Osteocyte (in vitro differentiated cells): ENCODE results near the gene DGCR6L. TPM values are rescaled to one million over a fixed set of nuclear protein-coding genes. Genes with fewer than 3 reads are reported as not detected.
"Not testable (repeated sequence)": the region's sequence is repeated elsewhere in the genome, so short reads cannot be mapped to it uniquely, and the experiment has no call there.

ENCODE experiments used
- DNase-seq: peaks from one replicate; pipeline ENCODE4 v3.0.0; 2021; ENCODE audit warnings: mixed read lengths; ENCODE audit not compliant: unreplicated experiment; ENCODE audit errors: extremely low spot score
- H3K27ac Mint-ChIP-seq: one replicate; pipeline ENCODE4 v1.8.0; 2021; ENCODE audit warnings: mild to moderate bottlenecking, mixed read lengths; ENCODE audit not compliant: unreplicated experiment
- H3K27me3 Mint-ChIP-seq: one replicate; pipeline ENCODE4 v1.8.0; 2021; ENCODE audit warnings: mixed read lengths; ENCODE audit not compliant: unreplicated experiment
- H3K36me3 Mint-ChIP-seq: one replicate; pipeline ENCODE4 v1.8.0; 2021; ENCODE audit warnings: mixed read lengths; ENCODE audit not compliant: unreplicated experiment
- H3K4me1 Mint-ChIP-seq: one replicate; pipeline ENCODE4 v1.8.0; 2021; ENCODE audit warnings: mixed read lengths; ENCODE audit not compliant: unreplicated experiment
- H3K4me3 Mint-ChIP-seq: one replicate; pipeline ENCODE4 v1.8.0; 2021; ENCODE audit warnings: mild to moderate bottlenecking, moderate library complexity, mixed read lengths; ENCODE audit not compliant: unreplicated experiment
- H3K9me3 Mint-ChIP-seq: one replicate; pipeline ENCODE4 v1.8.0; 2021; ENCODE audit warnings: mixed read lengths; ENCODE audit not compliant: unreplicated experiment
- CTCF ChIP-seq: fragments of 200-600 bp; sonication (generic); IDR thresholded peaks from 2 replicates; pipeline ENCODE4 v1.5.0; 2021; ENCODE audit warnings: antibody characterized with exemption, mild to moderate bottlenecking, moderate library complexity
- total RNA-seq: library from RNA; stranded (reverse); gene quantifications from 2 replicates; pipeline ENCODE4 v1.2.1, GENCODE V29; 2021

Gene DGCR6L
- total RNA-seq, 1 donor from 2014 or later: 59.4 TPM

- H3K27ac Mint-ChIP-seq, DNase-seq, H3K4me3 Mint-ChIP-seq, H3K4me1 Mint-ChIP-seq, H3K27me3 Mint-ChIP-seq, H3K9me3 Mint-ChIP-seq, H3K36me3 Mint-ChIP-seq: not testable (repeated sequence)
Measured at GRCh38 chr22:20357967-20358366, 38.1 kb upstream of the DGCR6L start.

GRCh38 chr22:20356906-20357305 lies 37.0 kb upstream of the DGCR6L start:
- H3K9me3 Mint-ChIP-seq, H3K27ac Mint-ChIP-seq, H3K4me1 Mint-ChIP-seq, H3K36me3 Mint-ChIP-seq, H3K4me3 Mint-ChIP-seq, H3K27me3 Mint-ChIP-seq: not testable (repeated sequence)
- peak; percentile 38 for DNase-seq

GRCh38 chr22:20355939-20356636 lies 36.2 kb upstream of the DGCR6L start:
- H3K27me3 Mint-ChIP-seq, H3K27ac Mint-ChIP-seq, H3K36me3 Mint-ChIP-seq, H3K4me1 Mint-ChIP-seq, H3K4me3 Mint-ChIP-seq, H3K9me3 Mint-ChIP-seq: not testable (repeated sequence)
- peak; percentile 73 for DNase-seq

GRCh38 chr22:20354238-20354975 lies 34.5 kb upstream of the DGCR6L start:
- Mint-ChIP-seq H3K4me1 (no peaks in the 10 kb centered on the region), H3K27ac (no peak overlapping the region), H3K4me3 (no peak overlapping the region), H3K36me3 (no peaks in the 10 kb centered on the region), H3K27me3 (peaks cover 2% of the 10 kb centered on the region), H3K9me3 (no peaks in the 10 kb centered on the region)
- DNase-seq: no peak
- TF ChIP-seq CTCF: no peak

- not testable (repeated sequence) for H3K27me3 Mint-ChIP-seq, H3K36me3 Mint-ChIP-seq, H3K9me3 Mint-ChIP-seq, DNase-seq, H3K4me3 Mint-ChIP-seq, H3K27ac Mint-ChIP-seq, H3K4me1 Mint-ChIP-seq
Measured at GRCh38 chr22:20352536-20352935, 32.7 kb upstream of the DGCR6L start.

- H3K27ac Mint-ChIP-seq: not testable (repeated sequence)
Measured at GRCh38 chr22:20346553-20346952, 26.7 kb upstream of the DGCR6L start.

GRCh38 chr22:20338291-20338690 lies 18.4 kb upstream of the DGCR6L start:
- not testable (repeated sequence) for H3K4me1 Mint-ChIP-seq, H3K36me3 Mint-ChIP-seq, DNase-seq, H3K4me3 Mint-ChIP-seq, H3K27me3 Mint-ChIP-seq, H3K27ac Mint-ChIP-seq, H3K9me3 Mint-ChIP-seq

More at GRCh38 chr22:20346553-20346952, 26.7 kb upstream of the DGCR6L start:
- H3K9me3 Mint-ChIP-seq, H3K4me1 Mint-ChIP-seq, DNase-seq, H3K36me3 Mint-ChIP-seq, H3K27me3 Mint-ChIP-seq, H3K4me3 Mint-ChIP-seq: not testable (repeated sequence)

GRCh38 chr22:20337807-20338206 lies 17.9 kb upstream of the DGCR6L start:
- DNase-seq, H3K4me1 Mint-ChIP-seq, H3K4me3 Mint-ChIP-seq, H3K27me3 Mint-ChIP-seq, H3K36me3 Mint-ChIP-seq, H3K9me3 Mint-ChIP-seq, H3K27ac Mint-ChIP-seq: not testable (repeated sequence)

GRCh38 chr22:20336561-20336960 lies 16.7 kb upstream of the DGCR6L start:
- not testable (repeated sequence) for DNase-seq, H3K4me1 Mint-ChIP-seq, H3K36me3 Mint-ChIP-seq, H3K27ac Mint-ChIP-seq, H3K4me3 Mint-ChIP-seq, H3K9me3 Mint-ChIP-seq, H3K27me3 Mint-ChIP-seq

- H3K9me3 Mint-ChIP-seq, H3K4me3 Mint-ChIP-seq, H3K27me3 Mint-ChIP-seq, H3K36me3 Mint-ChIP-seq, DNase-seq, H3K4me1 Mint-ChIP-seq, H3K27ac Mint-ChIP-seq: not testable (repeated sequence)
Measured at GRCh38 chr22:20328569-20328930, 8.7 kb upstream of the DGCR6L start.

GRCh38 chr22:20325996-20326395 lies 6.1 kb upstream of the DGCR6L start:
- not testable (repeated sequence) for H3K4me3 Mint-ChIP-seq, H3K27me3 Mint-ChIP-seq, H3K4me1 Mint-ChIP-seq, H3K36me3 Mint-ChIP-seq, H3K27ac Mint-ChIP-seq, H3K9me3 Mint-ChIP-seq, DNase-seq
